Smooth muscle cell (in vitro differentiated cells): ENCODE results near the gene CRHR2. TPM values are rescaled to one million over a fixed set of nuclear protein-coding genes. Genes with fewer than 3 reads are reported as not detected.
A peak's percentile ranks its signal among the peaks of the same experiment; 100 is the strongest.

ENCODE experiments used
- DNase-seq: peaks from one replicate; lab custom pipeline; 2025; ENCODE audit not compliant: unreplicated experiment; lab: John Stamatoyannopoulos, UW
- H2AFZ ChIP-seq: fragments of 200-600 bp; sonication (generic); 2 replicates; pipeline ENCODE4 v1.6.0; 2016; ENCODE audit warnings: antibody characterized with exemption, low read depth, mild to moderate bottlenecking
- H3F3A ChIP-seq: fragments of 200-600 bp; sonication (generic); 2 replicates; pipeline ENCODE4 v1.6.0; 2017; ENCODE audit warnings: antibody characterized with exemption, low read depth
- H3K27ac ChIP-seq: fragments of 200-600 bp; sonication (generic); 2 replicates; pipeline ENCODE4 v1.5.1; 2016; ENCODE audit warnings: low read depth, mild to moderate bottlenecking
- H3K27me3 ChIP-seq: fragments of 200-600 bp; sonication (generic); 2 replicates; pipeline ENCODE4 v1.6.1; 2016; ENCODE audit warnings: low read depth, mild to moderate bottlenecking
- H3K36me3 ChIP-seq: fragments of 200-600 bp; sonication (generic); 2 replicates; pipeline ENCODE4 v1.5.1; 2016; ENCODE audit warnings: low read depth
- H3K4me1 ChIP-seq: fragments of 200-600 bp; sonication (generic); 2 replicates; pipeline ENCODE4 v1.5.1; 2016; ENCODE audit warnings: low read depth
- H3K4me2 ChIP-seq: fragments of 200-600 bp; sonication (generic); 2 replicates; pipeline ENCODE4 v1.6.0; 2016; ENCODE audit warnings: mild to moderate bottlenecking
- H3K4me3 ChIP-seq: fragments of 200-600 bp; sonication (generic); 2 replicates; pipeline ENCODE4 v1.5.1; 2016; ENCODE audit warnings: mild to moderate bottlenecking
- H3K79me2 ChIP-seq: fragments of 200-600 bp; sonication (generic); 2 replicates; pipeline ENCODE4 v1.6.0; 2016; ENCODE audit warnings: low read depth, mild to moderate bottlenecking
- H3K9ac ChIP-seq: fragments of 200-600 bp; sonication (generic); 2 replicates; pipeline ENCODE4 v1.6.0; 2016; ENCODE audit warnings: low read depth
- H3K9me3 ChIP-seq: fragments of 200-600 bp; sonication (generic); replicated peaks from 2 replicates; pipeline ENCODE4 v1.5.1; 2016; ENCODE audit warnings: low read depth
- H4K20me1 ChIP-seq: fragments of 200-600 bp; sonication (generic); 2 replicates; pipeline ENCODE4 v1.6.0; 2016; ENCODE audit warnings: low read depth
- CTCF ChIP-seq: fragments of 200-600 bp; sonication (generic); IDR thresholded peaks from 2 replicates; pipeline ENCODE4 v1.5.1; 2017; ENCODE audit warnings: borderline replicate concordance, mild to moderate bottlenecking, antibody characterized with exemption; ENCODE audit not compliant: insufficient read depth, poor library complexity, severe bottlenecking
- WGBS: methylation state at CpG from one replicate; pipeline ENCODE4 v1.1.7; 2016; ENCODE audit warnings: low lambda C conversion rate; 5-methylcytosine and 5-hydroxymethylcytosine counted together
- polyA plus RNA-seq: library from polyadenylated mRNA; unstranded; fragments of >200 nt; fragmentation: Nextera tagmentation; extraction: Ambion mirVana; gene quantifications from 2 replicates; pipeline ENCODE4 v1.2.1, GENCODE V29; 2016
- total RNA-seq: library from RNA; depleted of rRNA; stranded (reverse); fragments of >200 nt; gene quantifications from 2 replicates; pipeline ENCODE4 v1.2.3, GENCODE V29; 2014

Gene CRHR2
- total and polyA plus RNA-seq, 2 experiments from 2014 or later: 0.16 TPM; not detected in 1

GRCh38 chr7:30681815-30682211 is 443 bp downstream of the CRHR2 start:
- Histone ChIP-seq H3K4me3 (peak overlapping the region; percentile 49), H3K27me3 (peaks cover 77% of the 10 kb centered on the region), H3K36me3 (no peaks in the 10 kb centered on the region), H3K4me2 (peak overlapping the region; percentile 88), H3K27ac (no peak overlapping the region), H3K9me3 (no peaks in the 10 kb centered on the region), H4K20me1 (no peaks in the 10 kb centered on the region), H3K9ac (no peak overlapping the region), H3K4me1 (peaks cover 12% of the 10 kb centered on the region), H2AFZ (no peak overlapping the region), H3K79me2 (no peaks in the 10 kb centered on the region), H3F3A (no peaks in the 10 kb centered on the region)
- no peak for TF ChIP-seq CTCF
- DNase-seq: no peak
- 3% methylated on average over 32 of the region's 40 CpGs for WGBS

- no peak for TF ChIP-seq CTCF
- H3K27me3 ChIP-seq: peaks cover 82% of the 10 kb centered on the region
- H3K4me3 ChIP-seq: peak overlapping the region; percentile 49
- no peaks in the 10 kb centered on the region for H3K79me2 ChIP-seq
- WGBS: 14% methylated on average over 16 of the region's 16 CpGs
- H3K4me1 ChIP-seq: peaks cover 12% of the 10 kb centered on the region
- no peaks in the 10 kb centered on the region for H3K36me3 ChIP-seq
- H3F3A ChIP-seq: no peaks in the 10 kb centered on the region
- no peak overlapping the region for H2AFZ ChIP-seq
- no peak overlapping the region for H3K27ac ChIP-seq
- peak overlapping the region; percentile 88 for H3K4me2 ChIP-seq
- no peaks in the 10 kb centered on the region for H4K20me1 ChIP-seq
- H3K9me3 ChIP-seq: no peaks in the 10 kb centered on the region
- H3K9ac ChIP-seq: no peak overlapping the region
- DNase-seq: no peak
Measured at GRCh38 chr7:30681331-30681797, 892 bp downstream of the CRHR2 start.

- Histone ChIP-seq H3K27me3 (peaks cover 97% of the 10 kb centered on the region), H4K20me1 (no peaks in the 10 kb centered on the region), H2AFZ (no peak overlapping the region), H3K36me3 (no peaks in the 10 kb centered on the region), H3K27ac (no peak overlapping the region), H3K9ac (no peak overlapping the region), H3F3A (no peaks in the 10 kb centered on the region), H3K4me2 (no peak overlapping the region), H3K4me1 (peaks cover 12% of the 10 kb centered on the region), H3K9me3 (no peaks in the 10 kb centered on the region), H3K4me3 (no peak overlapping the region), H3K79me2 (no peaks in the 10 kb centered on the region)
- no peak for TF ChIP-seq CTCF
- 58% methylated on average over 2 of the region's 2 CpGs for WGBS
- DNase-seq: no peak
Measured at GRCh38 chr7:30679664-30680063, 2.6 kb downstream of the CRHR2 start.

GRCh38 chr7:30678805-30679204 is 3.5 kb downstream of the CRHR2 start:
- TF ChIP-seq CTCF: no peak
- WGBS: 94% methylated on average over 2 of the region's 2 CpGs

More at GRCh38 chr7:30678805-30679204, 3.5 kb downstream of the CRHR2 start:
- Histone ChIP-seq H3K79me2 (no peaks in the 10 kb centered on the region), H3K27ac (no peak overlapping the region), H3K9me3 (no peaks in the 10 kb centered on the region), H2AFZ (no peak overlapping the region), H4K20me1 (no peaks in the 10 kb centered on the region), H3F3A (no peaks in the 10 kb centered on the region), H3K4me1 (peaks cover 12% of the 10 kb centered on the region), H3K36me3 (no peaks in the 10 kb centered on the region), H3K4me2 (no peak overlapping the region), H3K27me3 (peaks cover 90% of the 10 kb centered on the region), H3K9ac (no peak overlapping the region), H3K4me3 (no peak overlapping the region)
- DNase-seq: no peak
